Dedifferentiated amniotic fluid mesenchymal stem cell (primary cell): ENCODE results near the gene BICD1.
"Not testable (repeated sequence)": the region's sequence is repeated elsewhere in the genome, so short reads cannot be mapped to it uniquely, and the experiment has no call there.

ENCODE experiments used
- DNase-seq: peaks from one replicate; pipeline ENCODE4 v3.0.0-alpha.2; 2016; ENCODE audit errors: extremely low spot score

Gene BICD1

GRCh38 chr12:32145096-32145495 lies 38.4 kb downstream of the BICD1 start:
- DNase-seq, result no peak

GRCh38 chr12:32146074-32146873 lies 39.6 kb downstream of the BICD1 start:
- DNase-seq, result no peak

GRCh38 chr12:32148372-32148771 lies 41.7 kb downstream of the BICD1 start:
- DNase-seq, result no peak

GRCh38 chr12:32149489-32149888 lies 42.8 kb downstream of the BICD1 start:
- DNase-seq, result no peak

- DNase-seq, result no peak
These were observed 44.4 kb downstream of the BICD1 start for GRCh38 chr12:32151086-32151485.

- no peak for DNase-seq
These were observed 44.9 kb downstream of the BICD1 start for GRCh38 chr12:32151552-32151951.

- no peak for DNase-seq
These were observed 48.4 kb downstream of the BICD1 start for GRCh38 chr12:32155041-32155440.

GRCh38 chr12:32155961-32156529 lies 49.4 kb downstream of the BICD1 start:
- no peak for DNase-seq

- DNase-seq, result no peak
These were observed 51.9 kb downstream of the BICD1 start for GRCh38 chr12:32158525-32158924.

GRCh38 chr12:32159381-32159780 lies 52.7 kb downstream of the BICD1 start:
- DNase-seq, result no peak

- DNase-seq, result no peak
These were observed 53.3 kb downstream of the BICD1 start for GRCh38 chr12:32159925-32160324.

- no peak for DNase-seq
These were observed 54.4 kb downstream of the BICD1 start for GRCh38 chr12:32161058-32161457.

GRCh38 chr12:32163596-32163995 lies 56.9 kb downstream of the BICD1 start:
- DNase-seq, result no peak

GRCh38 chr12:32166510-32166909 lies 59.9 kb downstream of the BICD1 start:
- DNase-seq, result no peak

- no peak for DNase-seq
These were observed 63.9 kb downstream of the BICD1 start for GRCh38 chr12:32170437-32170998.

GRCh38 chr12:32171211-32171610 lies 64.6 kb downstream of the BICD1 start:
- DNase-seq, result no peak

- DNase-seq, result no peak
These were observed 70.0 kb downstream of the BICD1 start for GRCh38 chr12:32176606-32177005.

GRCh38 chr12:32178341-32179010 lies 71.8 kb downstream of the BICD1 start:
- no peak for DNase-seq

- DNase-seq, result no peak
These were observed 72.4 kb downstream of the BICD1 start for GRCh38 chr12:32179011-32179395.

- DNase-seq, result no peak
These were observed 75.0 kb downstream of the BICD1 start for GRCh38 chr12:32181498-32182175.

- DNase-seq, result no peak
These were observed 77.0 kb downstream of the BICD1 start for GRCh38 chr12:32183650-32184049.

- DNase-seq, result not testable (repeated sequence)
These were observed 80.5 kb downstream of the BICD1 start for GRCh38 chr12:32187127-32187526.
